ENCODE measurements around the gene TSEN34.
A peak's percentile ranks its signal among the peaks of the same experiment; 100 is the strongest.
"Not testable (repeated sequence)": the region's sequence is repeated elsewhere in the genome, so short reads cannot be mapped to it uniquely, and the experiment has no call there.

TSEN34 gene

GRCh38 chr19:54209811-54210494 is 18.8 kb downstream of the TSEN34 start:
- DNase-seq, result no peak

DNA sequence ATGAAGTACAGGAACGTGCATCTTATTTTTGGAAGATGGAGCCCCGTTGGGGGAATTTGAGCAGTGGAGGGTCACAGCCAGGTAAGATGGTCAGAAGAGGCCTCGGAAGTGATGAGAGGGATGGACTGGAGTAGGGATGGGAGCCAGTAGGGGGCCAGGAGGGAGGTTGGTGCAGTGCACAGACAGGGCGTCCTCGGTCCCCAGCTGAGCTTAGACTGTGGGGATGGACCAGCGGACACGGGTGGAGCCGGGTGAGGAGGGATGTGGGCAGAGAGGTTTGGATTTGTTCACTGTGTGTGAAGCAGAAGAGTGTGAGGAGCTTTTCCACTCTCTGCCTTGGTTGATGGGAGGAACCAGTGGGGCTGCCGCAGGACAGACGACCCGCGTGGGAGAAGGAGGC is 20.1 kb downstream of the TSEN34 start:
- DNase-seq, result no peak

DNA sequence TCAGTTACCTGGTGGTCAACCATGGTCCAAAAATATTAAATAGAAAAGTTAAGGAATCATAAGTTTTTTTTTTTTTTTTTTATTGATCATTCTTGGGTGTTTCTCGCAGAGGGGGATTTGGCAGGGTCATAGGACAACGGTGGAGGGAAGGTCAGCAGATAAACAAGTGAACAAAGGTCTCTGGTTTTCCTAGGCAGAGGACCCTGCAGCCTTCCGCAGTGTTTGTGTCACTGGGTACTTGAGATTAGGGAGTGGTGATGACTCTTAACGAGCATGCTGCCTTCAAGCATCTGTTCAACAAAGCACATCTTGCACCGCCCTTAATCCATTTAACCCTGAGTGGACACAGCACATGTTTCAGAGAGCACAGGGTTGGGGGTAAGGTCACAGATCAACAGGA is 23.1 kb downstream of the TSEN34 start:
- DNase-seq, result not testable (repeated sequence)

DNA sequence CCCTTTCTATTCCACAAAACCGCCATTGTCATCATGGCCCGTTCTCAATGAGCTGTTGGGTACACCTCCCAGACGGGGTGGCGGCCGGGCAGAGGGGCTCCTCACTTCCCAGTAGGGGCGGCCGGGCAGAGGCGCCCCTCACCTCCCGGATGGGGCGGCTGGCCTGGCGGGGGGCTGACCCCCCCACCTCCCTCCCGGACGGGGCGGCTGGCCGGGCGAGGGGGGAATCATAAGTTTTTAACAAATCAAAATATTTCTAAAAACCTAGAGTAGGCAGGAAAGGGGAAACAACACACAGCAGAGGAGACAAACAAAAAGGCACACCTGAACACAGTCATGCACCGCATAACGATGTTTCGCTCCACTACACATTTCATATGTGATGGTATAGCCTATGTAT is 23.6 kb downstream of the TSEN34 start:
- not testable (repeated sequence) for DNase-seq

DNA sequence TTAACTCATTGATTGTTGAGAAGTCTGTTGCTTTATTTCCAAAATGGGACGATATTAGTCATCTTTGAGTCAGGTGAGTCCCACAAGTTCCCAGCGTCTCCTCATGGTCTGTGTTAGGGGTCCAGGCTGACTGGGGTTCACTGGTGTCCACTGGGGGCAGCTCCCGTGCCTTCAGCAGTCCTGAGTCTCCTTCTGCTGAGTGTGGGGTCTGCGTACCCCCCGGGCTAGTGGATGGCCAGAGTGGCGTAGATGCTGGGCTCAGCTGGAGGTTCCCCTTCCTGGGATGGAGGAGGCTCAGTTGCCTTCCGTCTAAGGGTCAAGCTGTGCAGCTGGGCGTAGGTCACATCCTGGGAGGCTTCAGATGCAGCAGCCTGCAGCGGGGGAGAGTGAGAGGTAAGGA is 25.8 kb downstream of the TSEN34 start:
- no peak for DNase-seq

DNA sequence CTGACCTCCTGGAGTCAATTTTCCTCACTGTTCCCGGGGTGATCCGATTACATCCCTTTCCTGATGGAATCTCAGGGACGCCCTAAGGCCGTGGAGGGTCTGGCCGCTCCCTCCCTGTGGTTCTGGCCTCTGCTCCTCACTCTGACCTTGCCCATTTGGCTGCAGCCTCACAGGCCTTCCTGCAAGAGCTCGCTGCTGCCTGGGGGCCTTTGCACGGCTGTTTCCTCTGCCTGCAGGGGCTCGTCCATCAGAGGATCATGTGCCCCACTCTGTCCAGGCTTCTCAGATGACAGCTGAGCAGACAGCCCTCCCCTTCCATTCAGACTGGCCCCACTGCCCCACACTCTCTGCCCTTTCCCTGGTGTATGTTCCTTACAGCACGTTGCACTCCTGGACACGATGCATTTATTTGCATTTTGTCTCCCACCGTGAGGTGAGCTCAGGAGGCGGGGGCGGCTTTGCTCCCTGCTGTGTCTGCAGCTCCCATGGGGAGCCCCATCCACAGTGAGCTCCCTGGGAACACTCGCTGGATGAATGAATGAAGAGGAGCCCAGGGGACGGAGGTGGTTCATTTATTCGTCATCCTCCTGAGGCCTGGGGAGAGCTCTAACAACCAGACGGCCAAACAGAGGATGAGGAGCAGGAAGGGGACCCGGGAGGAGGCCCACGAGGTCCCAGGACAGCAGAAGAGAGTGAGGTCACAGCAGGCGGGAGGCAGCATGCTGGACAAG is 26.6 kb downstream of the TSEN34 start:
- DNase-seq, result not testable (repeated sequence)

GRCh38 chr19:54218259-54218658 is 27.2 kb downstream of the TSEN34 start:
- no peak for DNase-seq

- no peak for DNase-seq
Observed at GRCh38 chr19:54218960-54219661, 28.0 kb downstream of the TSEN34 start.

DNA sequence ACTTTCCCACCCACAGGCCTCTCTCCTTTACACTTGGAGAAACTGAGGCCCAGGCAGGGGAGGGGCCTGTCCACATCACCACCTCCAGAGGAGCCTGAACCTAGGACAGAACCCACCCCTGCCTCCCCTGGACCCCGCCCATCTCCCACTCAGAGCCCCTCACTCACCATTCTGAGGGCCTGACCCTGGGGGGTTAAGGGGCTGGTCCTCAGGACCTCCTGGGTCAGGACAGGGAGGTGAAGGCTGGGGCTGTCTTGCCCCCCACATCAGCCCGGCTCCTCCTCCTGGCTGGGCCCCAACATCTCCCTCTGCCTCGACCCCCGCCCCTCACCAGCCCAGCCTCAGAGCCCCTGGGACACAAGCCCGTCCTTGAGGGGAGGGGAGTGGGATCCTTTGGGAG is 28.6 kb downstream of the TSEN34 start:
- not testable (repeated sequence) for DNase-seq

- DNase-seq, result not testable (repeated sequence)
Observed at GRCh38 chr19:54221947-54222346, 30.8 kb downstream of the TSEN34 start.

DNA sequence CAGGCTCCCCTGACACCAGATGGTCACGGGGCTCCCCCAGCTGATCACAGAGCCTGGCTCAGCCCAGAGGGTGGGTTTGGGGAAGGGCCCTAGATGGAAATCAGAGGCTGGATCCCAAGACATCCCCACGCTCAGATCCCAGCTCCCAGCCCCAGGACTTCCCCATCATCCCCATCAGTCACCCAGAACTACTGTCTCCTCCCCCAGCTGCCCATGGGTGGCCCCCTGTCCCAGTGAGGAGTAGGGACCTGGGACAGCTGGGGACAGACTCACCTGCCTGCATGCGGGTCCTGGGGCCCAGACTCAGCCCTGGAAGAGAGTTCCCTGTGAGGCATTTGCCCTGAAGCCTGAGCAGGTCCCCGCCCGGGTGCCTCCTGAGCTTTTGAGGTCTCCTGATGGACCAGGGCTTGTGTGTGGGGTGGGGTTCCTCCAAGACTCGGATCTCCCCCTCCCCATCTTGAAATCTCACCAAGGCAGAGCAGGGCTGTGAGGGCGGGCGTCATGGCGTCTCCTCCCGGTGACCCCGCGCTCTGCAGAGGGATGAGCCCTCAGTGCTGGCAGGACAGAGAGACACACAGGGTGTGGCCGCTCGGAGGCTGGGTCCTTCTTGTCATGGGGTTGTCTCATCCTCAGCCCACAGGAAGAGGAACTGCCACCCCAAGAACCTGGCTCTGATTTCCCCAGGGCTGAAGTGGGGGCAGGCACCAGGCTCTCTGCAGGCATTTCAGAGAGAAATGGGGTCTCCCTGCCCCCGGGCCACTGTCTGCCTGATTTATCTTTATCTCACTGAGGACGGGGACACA is 31.6 kb downstream of the TSEN34 start, which contains the start of gene LILRB3:
LILRB3 (minus strand) TSS at position 534 of the 803 bp plus-strand sequence; CDS start at position 503, 31 bp downstream.
- not testable (repeated sequence) for DNase-seq

DNA sequence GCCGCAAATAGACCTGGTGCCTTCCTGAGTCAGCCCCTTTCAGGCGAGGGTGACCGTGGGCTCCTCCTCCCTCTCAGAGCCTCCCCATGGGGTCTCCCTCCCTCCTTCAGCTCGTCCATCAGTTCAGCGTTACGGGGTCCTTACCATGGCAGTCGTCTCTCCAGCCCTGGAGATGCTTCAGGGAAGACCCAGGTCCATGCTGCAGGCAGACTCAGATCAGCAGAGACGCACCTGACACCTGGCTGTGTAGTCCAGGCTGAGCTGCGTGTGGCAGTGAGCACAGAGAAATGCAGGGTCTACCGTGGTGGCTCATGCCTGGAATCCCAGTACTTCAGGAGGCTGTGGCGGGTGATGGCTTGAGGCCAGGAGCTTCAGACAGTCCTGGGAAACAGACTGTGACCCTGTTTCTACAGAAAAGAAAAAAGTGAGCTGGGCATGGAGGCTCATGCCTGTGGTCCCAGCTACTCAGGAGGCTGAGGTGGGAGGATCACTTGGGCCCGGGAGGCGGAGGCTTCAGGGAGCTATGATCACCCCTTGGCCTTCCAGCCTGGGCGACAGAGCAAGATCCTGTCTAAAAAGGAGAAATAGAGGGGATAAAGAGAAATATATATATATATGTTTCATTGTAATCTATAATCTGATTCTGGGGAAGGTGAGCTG is 32.3 kb downstream of the TSEN34 start:
- DNase-seq, result not testable (repeated sequence)

- DNase-seq, result not testable (repeated sequence)
Observed at GRCh38 chr19:54223937-54224281, 32.8 kb downstream of the TSEN34 start.

DNA sequence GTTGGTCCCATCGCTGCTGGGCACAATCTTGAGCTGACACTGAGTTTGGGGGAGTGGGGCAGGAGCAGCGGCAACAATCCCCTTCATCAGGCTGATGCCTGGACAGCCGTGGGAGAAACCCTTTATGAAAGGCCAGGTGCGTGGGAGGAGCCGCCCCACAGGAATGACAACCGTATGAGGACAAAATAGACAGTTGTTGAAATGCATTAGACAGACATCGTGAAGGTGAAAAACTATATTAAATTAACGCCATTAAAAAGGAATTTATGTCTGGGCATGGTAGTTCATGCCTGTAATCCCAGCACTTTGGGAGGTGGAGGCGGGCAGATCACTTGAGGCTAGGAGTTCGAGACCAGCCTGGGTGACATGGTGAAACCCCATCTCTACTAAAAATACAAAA is 33.5 kb downstream of the TSEN34 start:
- not testable (repeated sequence) for DNase-seq

DNA sequence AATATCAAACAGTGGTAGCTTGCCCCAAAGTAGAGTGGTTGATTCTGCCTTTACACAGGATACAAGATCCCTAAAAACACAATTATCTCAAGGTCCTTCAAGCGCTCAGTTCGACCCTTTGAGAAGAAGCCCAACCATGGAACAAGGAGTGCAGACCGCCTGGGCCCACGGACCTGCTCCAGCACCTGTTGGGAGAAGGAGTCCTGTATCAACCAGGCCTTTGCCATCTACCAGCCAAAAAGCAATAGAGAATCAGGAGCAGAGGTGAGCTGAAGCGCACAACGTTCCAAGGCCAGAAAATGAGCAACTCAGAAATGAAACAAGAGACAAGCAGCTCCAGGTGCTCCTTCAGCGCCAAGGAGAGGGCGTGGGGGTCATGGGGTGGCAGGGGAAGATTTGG is 38.0 kb downstream of the TSEN34 start:
- DNase-seq, result no peak

DNA sequence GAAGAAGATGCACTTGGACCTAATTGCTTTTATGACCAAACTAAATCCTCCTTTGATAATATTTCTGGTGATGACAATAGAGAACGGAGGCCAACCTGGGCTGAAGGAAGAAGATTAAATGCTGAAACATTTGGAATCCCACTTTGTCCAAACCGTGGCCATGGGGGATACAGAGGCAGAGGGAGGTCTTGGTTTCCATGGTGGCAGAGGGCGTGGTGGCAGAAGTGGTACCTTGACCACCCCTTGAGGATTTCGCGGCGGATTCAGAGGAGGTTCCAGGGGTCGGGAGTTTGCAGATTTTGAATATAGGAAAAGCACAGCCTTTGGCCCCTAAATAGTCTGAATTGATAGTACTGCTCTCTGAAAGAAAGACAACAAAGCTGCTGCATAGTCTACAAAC is 38.9 kb downstream of the TSEN34 start:
- no peak for DNase-seq

DNA sequence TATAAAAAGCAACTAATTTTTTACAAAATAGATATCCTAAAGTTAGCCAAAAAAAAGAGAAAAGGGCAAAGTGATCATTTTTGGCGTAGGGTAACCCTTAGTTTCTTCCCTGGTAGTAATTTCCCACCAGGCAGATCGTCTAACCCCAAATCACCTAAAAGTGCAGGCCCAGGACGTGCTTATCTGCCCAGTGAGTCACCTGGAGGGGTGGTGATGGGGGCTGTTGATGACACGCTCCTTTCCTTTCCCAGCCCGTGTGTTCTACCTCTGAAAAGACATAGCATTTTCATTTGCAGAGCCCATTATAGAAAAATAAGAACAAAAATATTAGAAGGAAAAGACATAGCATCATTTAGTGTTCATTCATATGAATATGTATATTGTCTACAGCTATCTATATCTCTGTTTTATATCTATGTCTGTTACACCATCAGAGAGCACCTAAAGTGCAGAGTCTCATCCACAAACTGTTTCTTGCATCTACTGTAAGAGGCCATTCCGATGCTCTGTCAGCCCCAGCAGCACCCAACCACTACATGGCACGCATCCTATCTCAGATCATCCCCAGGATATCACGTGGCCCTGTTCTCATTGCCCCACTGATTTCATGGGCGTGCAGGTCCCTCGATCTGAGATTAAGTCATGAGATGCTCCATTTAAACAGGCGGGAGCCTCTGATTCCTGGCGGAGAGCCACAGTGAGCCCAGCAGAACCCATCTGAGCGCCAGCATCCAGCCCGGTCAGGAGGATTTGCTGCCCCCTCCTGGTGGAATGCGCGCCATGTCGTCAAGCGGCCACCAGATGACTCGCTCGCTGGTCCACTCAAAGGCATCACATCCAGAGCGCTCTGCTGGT is 40.2 kb downstream of the TSEN34 start:
- DNase-seq, result peak; percentile 71 to 85 (median 76)

GRCh38 chr19:54233941-54234340 is 42.8 kb downstream of the TSEN34 start:
- DNase-seq, result no peak

DNA sequence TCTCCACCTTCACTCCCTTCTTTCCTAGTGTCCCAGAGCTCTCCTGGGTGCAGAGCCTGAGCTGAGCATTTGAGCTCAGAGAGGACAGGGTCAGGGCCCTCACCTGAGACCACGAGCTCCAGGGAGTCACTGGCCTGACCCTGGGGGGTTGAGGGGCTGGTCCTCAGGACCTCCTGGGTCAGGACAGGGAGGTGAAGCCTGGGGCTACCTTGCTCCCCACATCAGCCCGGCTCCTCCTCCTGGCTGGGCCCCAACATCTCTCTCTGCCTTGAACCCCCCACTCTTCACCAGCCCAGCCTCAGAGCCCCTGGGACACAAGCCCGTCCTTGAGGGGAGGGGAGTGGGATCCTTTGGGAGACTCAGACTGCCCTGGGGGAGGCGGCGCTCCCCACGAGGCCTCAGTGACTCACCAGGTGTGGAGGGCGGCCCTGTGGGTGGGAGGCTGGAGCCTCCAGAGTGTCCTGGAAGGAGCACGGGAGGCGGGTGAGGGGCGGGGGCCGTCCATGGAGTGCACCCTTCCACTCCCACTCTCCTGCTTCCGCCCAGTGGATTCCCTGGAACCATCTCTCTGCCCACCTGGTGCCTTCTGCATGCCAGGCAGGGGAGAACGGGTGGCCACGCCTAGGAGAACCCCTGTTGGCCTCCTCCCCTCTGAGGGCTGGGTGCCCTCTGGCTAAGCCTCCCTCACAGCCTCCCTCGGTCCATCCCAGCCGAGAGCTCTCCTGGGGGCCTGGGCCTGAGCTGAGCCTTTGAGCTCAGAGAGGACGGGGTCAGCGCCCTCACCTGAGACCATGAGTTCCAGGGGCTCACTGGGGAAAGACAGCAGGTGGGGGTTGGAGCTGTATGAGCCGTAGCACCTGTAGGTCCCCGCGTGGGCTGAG is 48.6 kb downstream of the TSEN34 start:
- not testable (repeated sequence) for DNase-seq

Data from activated CD4-positive, CD25-positive, alpha-beta regulatory T cell (primary cell).